Measurements from ENCODE around the gene ASNS. TPM values are rescaled to one million over a fixed set of nuclear protein-coding genes. Genes with fewer than 3 reads are reported as not detected.
"Not testable (repeated sequence)": the region's sequence is repeated elsewhere in the genome, so short reads cannot be mapped to it uniquely, and the experiment has no call there.

Gene ASNS, protein sequence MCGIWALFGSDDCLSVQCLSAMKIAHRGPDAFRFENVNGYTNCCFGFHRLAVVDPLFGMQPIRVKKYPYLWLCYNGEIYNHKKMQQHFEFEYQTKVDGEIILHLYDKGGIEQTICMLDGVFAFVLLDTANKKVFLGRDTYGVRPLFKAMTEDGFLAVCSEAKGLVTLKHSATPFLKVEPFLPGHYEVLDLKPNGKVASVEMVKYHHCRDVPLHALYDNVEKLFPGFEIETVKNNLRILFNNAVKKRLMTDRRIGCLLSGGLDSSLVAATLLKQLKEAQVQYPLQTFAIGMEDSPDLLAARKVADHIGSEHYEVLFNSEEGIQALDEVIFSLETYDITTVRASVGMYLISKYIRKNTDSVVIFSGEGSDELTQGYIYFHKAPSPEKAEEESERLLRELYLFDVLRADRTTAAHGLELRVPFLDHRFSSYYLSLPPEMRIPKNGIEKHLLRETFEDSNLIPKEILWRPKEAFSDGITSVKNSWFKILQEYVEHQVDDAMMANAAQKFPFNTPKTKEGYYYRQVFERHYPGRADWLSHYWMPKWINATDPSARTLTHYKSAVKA
- polyA plus RNA-seq (2011; rRNA removed): 73.4 and 113 TPM in 2 replicates
- 67.3 and 75.5 TPM in 2 replicates for polyA minus RNA-seq (2011; rRNA and poly(A)+ RNA removed)

DNA sequence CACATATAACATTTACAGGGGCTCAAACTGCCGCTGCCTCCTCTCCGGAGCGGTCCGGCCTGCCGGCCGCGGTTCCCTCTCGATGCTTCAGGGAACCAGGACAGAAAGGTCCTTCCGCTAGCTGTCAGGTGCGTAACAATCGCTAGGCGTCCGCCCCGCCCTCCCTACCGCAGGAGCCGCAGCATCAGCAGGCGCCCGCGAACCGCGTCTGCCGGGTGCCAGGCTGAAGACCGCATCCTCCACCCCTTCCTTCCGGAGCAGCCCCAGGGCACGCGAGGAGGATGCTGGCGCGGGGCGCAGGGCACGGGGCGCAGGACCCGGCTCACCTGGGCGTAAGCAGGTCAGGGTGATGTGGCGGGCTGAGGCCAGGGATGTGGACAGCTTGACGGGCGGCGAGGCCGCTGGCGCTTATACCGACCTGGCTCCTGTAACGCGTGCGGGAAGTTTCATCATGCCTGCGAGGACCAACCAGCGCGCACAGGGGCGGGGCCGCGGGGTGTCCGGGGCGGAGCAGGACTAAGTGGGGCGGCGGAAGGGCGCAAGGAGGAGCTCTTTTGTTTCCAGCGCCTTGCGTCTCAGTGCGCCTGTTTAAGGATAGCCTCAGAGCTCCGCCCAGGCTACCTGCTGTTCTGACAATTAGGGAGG, at the start of gene ASNS:
ASNS (minus strand) TSS at position 384 of the 645 bp plus-strand sequence. CDS start 3,252 bp downstream, outside the sequence.
- ChIA-PET POLR2A (no interaction called here), CTCF (interaction anchor here (1.0 kb wide), 1 partner anchor 24 kb away, joined by 3 read pairs; no protein-coding TSS in a partner anchor)
- TF ChIP-seq, protein P1, sequence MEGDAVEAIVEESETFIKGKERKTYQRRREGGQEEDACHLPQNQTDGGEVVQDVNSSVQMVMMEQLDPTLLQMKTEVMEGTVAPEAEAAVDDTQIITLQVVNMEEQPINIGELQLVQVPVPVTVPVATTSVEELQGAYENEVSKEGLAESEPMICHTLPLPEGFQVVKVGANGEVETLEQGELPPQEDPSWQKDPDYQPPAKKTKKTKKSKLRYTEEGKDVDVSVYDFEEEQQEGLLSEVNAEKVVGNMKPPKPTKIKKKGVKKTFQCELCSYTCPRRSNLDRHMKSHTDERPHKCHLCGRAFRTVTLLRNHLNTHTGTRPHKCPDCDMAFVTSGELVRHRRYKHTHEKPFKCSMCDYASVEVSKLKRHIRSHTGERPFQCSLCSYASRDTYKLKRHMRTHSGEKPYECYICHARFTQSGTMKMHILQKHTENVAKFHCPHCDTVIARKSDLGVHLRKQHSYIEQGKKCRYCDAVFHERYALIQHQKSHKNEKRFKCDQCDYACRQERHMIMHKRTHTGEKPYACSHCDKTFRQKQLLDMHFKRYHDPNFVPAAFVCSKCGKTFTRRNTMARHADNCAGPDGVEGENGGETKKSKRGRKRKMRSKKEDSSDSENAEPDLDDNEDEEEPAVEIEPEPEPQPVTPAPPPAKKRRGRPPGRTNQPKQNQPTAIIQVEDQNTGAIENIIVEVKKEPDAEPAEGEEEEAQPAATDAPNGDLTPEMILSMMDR (IDR thresholded peaks at IDR 0.05; ENCODE audit: insufficient read depth, low read depth, low read length): no peak
- peak; percentile 58 for DNase-seq (ENCODE audit: low read depth)
- Histone ChIP-seq H3K36me3 (ENCODE audit: control insufficient read depth, insufficient read depth, low read length) (no peaks in the 10 kb centered on the region), H3K27me3 (ENCODE audit: control insufficient read depth, insufficient read depth, low read length) (no peaks in the 10 kb centered on the region), H3K4me3 (ENCODE audit: low read depth, low read length) (peak within 1 kb of the TSS; percentile 100)

DNA sequence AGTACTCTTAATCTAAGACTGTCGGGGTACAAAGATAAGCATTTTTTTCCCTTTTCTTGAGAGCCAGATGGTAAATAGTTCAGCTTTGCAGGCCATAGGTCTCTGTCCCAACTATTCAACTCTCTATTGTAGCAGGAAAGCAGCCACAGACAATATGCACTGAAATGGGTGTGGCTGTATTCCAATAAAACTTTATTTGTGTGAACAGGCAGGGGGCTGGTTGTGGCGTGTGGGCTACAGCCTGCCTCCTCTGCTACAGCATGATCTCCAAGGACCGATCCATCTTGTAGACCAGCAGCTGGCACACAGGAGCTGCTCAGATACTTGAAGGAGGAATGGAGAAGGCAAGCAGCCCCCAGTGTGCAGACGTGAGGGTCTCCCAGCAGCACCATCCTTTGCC, 49.0 kb upstream of the ASNS start:
- H3K27me3 ChIP-seq (ENCODE audit: control insufficient read depth, insufficient read depth, low read length); DNase-seq (ENCODE audit: low read depth); CTCF ChIA-PET; H3K36me3 ChIP-seq (ENCODE audit: control insufficient read depth, insufficient read depth, low read length); POLR2A ChIA-PET; H3K4me3 ChIP-seq (ENCODE audit: low read depth, low read length): not testable (repeated sequence)

DNA sequence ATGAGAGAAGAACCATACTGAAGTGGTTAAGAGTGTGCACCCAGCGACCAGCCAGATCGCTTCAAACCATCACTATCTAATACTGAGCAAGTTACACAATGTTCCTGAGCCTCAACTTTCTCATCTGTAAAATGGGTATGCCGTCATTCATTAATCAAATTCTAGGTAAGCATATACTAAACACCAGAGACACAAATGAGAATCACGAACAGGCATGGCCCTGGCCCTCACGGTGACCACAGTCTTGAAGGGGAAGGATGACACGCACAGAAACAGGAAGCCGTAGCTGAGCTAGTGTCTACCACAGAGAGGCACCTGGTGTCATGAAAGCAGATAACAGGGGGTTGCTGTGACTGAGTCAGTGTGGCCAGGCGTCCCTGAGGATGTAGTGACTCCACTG, 43.1 kb upstream of the ASNS start:
- POLR2A ChIA-PET; H3K4me3 ChIP-seq (ENCODE audit: low read depth, low read length); CTCF ChIA-PET; H3K27me3 ChIP-seq (ENCODE audit: control insufficient read depth, insufficient read depth, low read length); H3K36me3 ChIP-seq (ENCODE audit: control insufficient read depth, insufficient read depth, low read length); DNase-seq (ENCODE audit: low read depth): not testable (repeated sequence)

DNA sequence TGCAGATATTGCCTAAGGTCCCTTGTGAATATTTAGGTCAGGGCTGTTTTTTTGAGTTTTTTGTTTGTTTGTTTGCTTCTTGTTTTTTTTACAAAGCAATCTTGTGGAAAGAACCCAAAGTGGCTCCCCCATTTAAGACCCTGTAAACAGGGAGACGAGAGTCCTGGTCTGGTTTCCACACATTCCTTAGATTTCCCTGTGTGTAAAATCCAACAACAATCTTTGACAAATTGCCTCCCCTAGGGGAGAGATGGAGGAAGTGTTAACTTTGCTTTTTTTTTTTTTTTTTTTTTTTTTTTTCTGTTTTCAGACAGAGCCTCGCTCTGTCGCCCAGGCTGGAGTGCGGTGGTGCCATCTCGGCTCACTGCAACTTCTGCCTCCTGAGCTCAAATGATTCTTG, 40.1 kb upstream of the ASNS start:
- H3K4me3 ChIP-seq (ENCODE audit: low read depth, low read length); POLR2A ChIA-PET; H3K27me3 ChIP-seq (ENCODE audit: control insufficient read depth, insufficient read depth, low read length); DNase-seq (ENCODE audit: low read depth); H3K36me3 ChIP-seq (ENCODE audit: control insufficient read depth, insufficient read depth, low read length); CTCF ChIA-PET: not testable (repeated sequence)

DNA sequence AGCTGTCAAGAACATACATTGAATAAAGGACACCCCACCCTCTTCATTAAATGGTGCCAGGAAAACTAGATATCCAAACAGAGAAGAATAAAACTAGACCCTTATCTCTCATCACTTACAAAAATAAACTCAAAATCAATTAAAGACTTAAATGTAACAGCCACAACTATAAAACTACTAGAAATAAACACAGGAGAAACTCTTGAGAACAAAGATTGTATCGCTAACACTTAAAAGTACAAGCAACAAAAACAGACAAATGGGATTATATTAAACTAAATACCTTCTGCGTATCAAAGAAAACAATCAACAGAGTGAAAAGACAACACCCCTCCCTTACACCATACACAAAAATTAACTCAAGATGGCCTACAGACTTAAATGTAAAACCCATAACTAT, 24.7 kb upstream of the ASNS start:
- POLR2A ChIA-PET, CTCF ChIA-PET: not testable (repeated sequence)

DNA sequence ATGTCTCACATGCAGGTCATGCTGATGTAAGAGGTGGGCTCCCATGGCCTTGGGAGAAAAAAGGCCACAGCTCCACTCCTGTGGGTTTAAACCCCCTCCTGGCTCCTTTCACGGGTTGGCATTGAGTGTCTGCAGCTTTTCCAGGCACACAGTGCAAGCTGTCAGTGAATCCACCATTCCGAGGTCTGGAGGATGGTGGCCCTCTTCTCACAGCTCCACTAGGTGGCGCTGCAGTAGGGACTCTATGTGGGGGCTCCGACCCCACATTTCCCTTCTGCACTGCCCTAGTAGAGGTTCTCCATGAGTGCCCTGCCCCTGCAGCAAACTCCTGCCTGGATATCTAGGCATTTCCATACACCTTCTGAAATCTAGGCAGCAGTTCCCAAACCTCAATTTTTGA, 19.5 kb upstream of the ASNS start:
- POLR2A ChIA-PET; CTCF ChIA-PET; DNase-seq (ENCODE audit: low read depth); H3K4me3 ChIP-seq (ENCODE audit: low read depth, low read length); H3K36me3 ChIP-seq (ENCODE audit: control insufficient read depth, insufficient read depth, low read length); H3K27me3 ChIP-seq (ENCODE audit: control insufficient read depth, insufficient read depth, low read length): not testable (repeated sequence)

More for the DNA sequence above, 24.7 kb upstream of the ASNS start:
- not testable (repeated sequence) for H3K36me3 ChIP-seq (ENCODE audit: control insufficient read depth, insufficient read depth, low read length); DNase-seq (ENCODE audit: low read depth); H3K4me3 ChIP-seq (ENCODE audit: low read depth, low read length); H3K27me3 ChIP-seq (ENCODE audit: control insufficient read depth, insufficient read depth, low read length)

DNA sequence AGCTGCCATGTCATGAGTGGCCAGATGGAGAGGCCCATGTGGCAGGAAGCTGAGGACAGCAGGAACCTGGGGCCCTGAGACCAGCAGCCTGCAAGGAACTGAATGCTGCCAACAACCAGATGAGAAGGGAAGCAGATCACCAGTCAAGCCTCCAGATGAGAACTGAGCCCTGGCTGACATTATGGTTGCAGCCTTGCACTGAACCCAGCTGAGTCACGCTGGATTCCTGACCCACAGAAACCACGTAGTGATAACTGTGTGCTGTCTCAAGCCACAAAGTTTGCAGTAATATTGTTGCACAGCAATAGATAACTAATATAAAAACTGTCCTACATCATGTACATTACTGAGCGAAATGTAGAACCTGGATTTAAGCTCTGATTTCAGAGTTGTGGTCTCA, 7.3 kb upstream of the ASNS start:
- DNase-seq (ENCODE audit: low read depth); POLR2A ChIA-PET; H3K36me3 ChIP-seq (ENCODE audit: control insufficient read depth, insufficient read depth, low read length); H3K4me3 ChIP-seq (ENCODE audit: low read depth, low read length); CTCF ChIA-PET; H3K27me3 ChIP-seq (ENCODE audit: control insufficient read depth, insufficient read depth, low read length): not testable (repeated sequence)

DNA sequence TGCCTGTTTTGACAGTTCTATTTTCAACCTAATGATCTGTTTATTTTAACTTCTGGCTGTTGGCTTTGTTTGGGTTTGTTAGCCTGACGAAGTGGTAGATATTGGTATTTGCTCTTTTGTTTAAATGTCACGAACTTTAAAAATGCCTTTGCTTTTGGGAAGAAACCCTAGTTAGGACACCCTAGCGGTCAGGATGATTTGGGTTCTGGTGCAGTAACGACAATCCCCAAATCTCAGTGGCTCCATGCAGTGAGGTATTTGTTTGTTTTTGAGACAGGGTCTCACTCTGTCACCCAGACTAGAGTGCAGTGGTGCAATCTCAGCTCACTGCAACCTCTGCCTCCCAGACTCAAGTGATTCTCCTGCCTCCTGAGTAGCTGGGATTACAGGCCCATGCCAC, 2.7 kb upstream of the ASNS start:
- DNase-seq (ENCODE audit: low read depth); CTCF ChIA-PET; H3K4me3 ChIP-seq (ENCODE audit: low read depth, low read length); H3K36me3 ChIP-seq (ENCODE audit: control insufficient read depth, insufficient read depth, low read length); H3K27me3 ChIP-seq (ENCODE audit: control insufficient read depth, insufficient read depth, low read length); POLR2A ChIA-PET: not testable (repeated sequence)
